Measurements from ENCODE around the gene KNDC1.

GRCh38 chr10:133113847-133114246, 46.2 kb upstream of the KNDC1 start:
- no peak for TF ChIP-seq POLR2AphosphoS5 (IDR thresholded peaks at IDR 0.05)
- TF ChIP-seq CTCF (IDR thresholded peaks at IDR 0.05) = no peak
- TF ChIP-seq EP300 (IDR thresholded peaks at IDR 0.05) = no peak

Measured in esophagus muscularis mucosa (tissue), 4 donors.